Lung (tissue), 12 donors: ENCODE measurements around the gene CADM2. TPM values are rescaled to one million over a fixed set of nuclear protein-coding genes. Genes with fewer than 3 reads are reported as not detected.

ENCODE experiments used
- ATAC-seq: fragments of 200-7000 bp; cut with Tn5 transposase; one replicate; pipeline ENCODE4 v1.9.1; 2020; ENCODE audit warnings: moderate number of reproducible peaks; ENCODE audit not compliant: insufficient read depth, low FRiP score
- DNase-seq, 3 donors: peaks; one replicate each; pipeline ENCODE4 v3.0.0-alpha.2; 2013 to 2017
- H3K27ac ChIP-seq, 2 donors: one replicate each; pipeline ENCODE4 v1.5.1; 2013; ENCODE audit warnings: mild to moderate bottlenecking in 2 of 2, moderate library complexity in 2 of 2, control low read depth in 1 of 2, inconsistent platforms in 1 of 2, low read depth in 1 of 2, low read length in 1 of 2
- H3K27me3 ChIP-seq, 3 donors: one replicate each; pipeline ENCODE4 v1.5.1; 2013; ENCODE audit warnings: low read length in 2 of 3; ENCODE audit not compliant: control insufficient read depth in 3 of 3, insufficient read depth in 3 of 3
- H3K36me3 ChIP-seq, 4 donors: one replicate each; pipeline ENCODE4 v1.5.1; 2013; ENCODE audit warnings: low read length in 4 of 4, mild to moderate bottlenecking in 1 of 4, moderate library complexity in 1 of 4; ENCODE audit not compliant: control insufficient read depth in 4 of 4, insufficient read depth in 4 of 4
- H3K4me1 ChIP-seq, 5 donors: one replicate each; pipeline ENCODE4 v1.5.1; 2013; ENCODE audit warnings: low read length in 5 of 5, mild to moderate bottlenecking in 2 of 5, moderate library complexity in 1 of 5; ENCODE audit not compliant: control insufficient read depth in 5 of 5, insufficient read depth in 5 of 5
- H3K4me3 ChIP-seq: one replicate; pipeline ENCODE4 v1.5.1; 2013; ENCODE audit warnings: mild to moderate bottlenecking, control low read depth, moderate library complexity
- H3K9ac ChIP-seq, 2 donors: one replicate each; pipeline ENCODE4 v1.5.1; 2013; ENCODE audit warnings: low read length in 2 of 2, control low read depth in 1 of 2; ENCODE audit not compliant: insufficient read depth in 1 of 2
- H3K9me3 ChIP-seq, 4 donors: one replicate each; pipeline ENCODE4 v1.5.1; 2013; ENCODE audit warnings: low read length in 3 of 4, mild to moderate bottlenecking in 1 of 4, moderate library complexity in 1 of 4; ENCODE audit not compliant: control insufficient read depth in 4 of 4, insufficient read depth in 3 of 4
- WGBS, 2 donors: extraction: QIAGEN DNeasy Blood & Tissue Kit; methylation state at CpG; one replicate each; pipeline ENCODE4 v1.1.7; 2013; 5-methylcytosine and 5-hydroxymethylcytosine counted together
- polyA plus RNA-seq, 2 donors: library from polyadenylated mRNA; stranded (reverse); fragments of 200-250 nt; gene quantifications; one replicate each; pipeline ENCODE4 v1.2.1, GENCODE V29; 2013
- total RNA-seq, 2 donors: library from RNA; depleted of rRNA in 1 of 2; stranded (reverse); fragments of >200 nt in 1 of 2; gene quantifications; one replicate each; pipeline ENCODE4 v1.2.1, GENCODE V29; 2014 to 2021
- TF ChIP-seq, protein P1 (sequence below): IDR thresholded peaks from 2 replicates; pipeline ENCODE4 v1.5.1; 2012; ENCODE audit warnings: mild to moderate bottlenecking; ENCODE audit errors: control extremely low read depth, extremely low read depth
- donor health status: control.
- donor health status: control.
- donor health status: Bipolar disorder and iron deficiency.
- donor health status: healthy.
- donor health status: DM: yes; HTN: yes; CAD: no.

The CADM2 gene
- total and polyA plus RNA-seq, 4 donors, result 0.14 to 3.3 (median 0.32) TPM

DNA sequence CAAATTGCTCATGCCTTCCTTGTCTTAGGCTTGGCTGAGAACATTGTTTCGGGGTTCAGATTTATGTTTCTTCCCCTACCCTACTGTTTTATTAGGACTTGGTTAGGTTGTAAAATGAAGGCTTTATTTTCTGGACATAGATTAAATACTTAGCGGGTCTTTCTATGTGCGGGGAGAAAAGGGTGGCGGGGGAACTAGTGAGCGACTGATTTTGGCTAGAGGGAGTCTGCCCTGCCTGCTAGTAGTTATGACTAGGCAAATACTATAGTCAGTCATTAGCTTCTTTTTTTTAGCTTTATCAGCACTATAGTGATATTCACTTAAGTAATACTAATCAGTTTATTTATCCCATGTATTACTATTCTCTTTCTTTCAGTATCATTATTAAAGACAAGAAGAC, 3.6 kb downstream of the CADM2 start:
- TF ChIP-seq, protein P1, sequence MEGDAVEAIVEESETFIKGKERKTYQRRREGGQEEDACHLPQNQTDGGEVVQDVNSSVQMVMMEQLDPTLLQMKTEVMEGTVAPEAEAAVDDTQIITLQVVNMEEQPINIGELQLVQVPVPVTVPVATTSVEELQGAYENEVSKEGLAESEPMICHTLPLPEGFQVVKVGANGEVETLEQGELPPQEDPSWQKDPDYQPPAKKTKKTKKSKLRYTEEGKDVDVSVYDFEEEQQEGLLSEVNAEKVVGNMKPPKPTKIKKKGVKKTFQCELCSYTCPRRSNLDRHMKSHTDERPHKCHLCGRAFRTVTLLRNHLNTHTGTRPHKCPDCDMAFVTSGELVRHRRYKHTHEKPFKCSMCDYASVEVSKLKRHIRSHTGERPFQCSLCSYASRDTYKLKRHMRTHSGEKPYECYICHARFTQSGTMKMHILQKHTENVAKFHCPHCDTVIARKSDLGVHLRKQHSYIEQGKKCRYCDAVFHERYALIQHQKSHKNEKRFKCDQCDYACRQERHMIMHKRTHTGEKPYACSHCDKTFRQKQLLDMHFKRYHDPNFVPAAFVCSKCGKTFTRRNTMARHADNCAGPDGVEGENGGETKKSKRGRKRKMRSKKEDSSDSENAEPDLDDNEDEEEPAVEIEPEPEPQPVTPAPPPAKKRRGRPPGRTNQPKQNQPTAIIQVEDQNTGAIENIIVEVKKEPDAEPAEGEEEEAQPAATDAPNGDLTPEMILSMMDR, result no peak
- Histone ChIP-seq H3K4me1 (peaks cover 0 to 24% (median 5%) of the 10 kb centered on the region in 5 donors), H3K27ac (no peak overlapping the region), H3K9me3 (no peaks in the 10 kb centered on the region), H3K9ac (no peak overlapping the region), H3K27me3 (peaks cover 5 to 32% (median 30%) of the 10 kb centered on the region in 3 donors), H3K36me3 (no peaks in the 10 kb centered on the region), H3K4me3 (no peak overlapping the region)
- 91% methylated on average over 5 of the region's 5 CpGs for WGBS, 2 donors
- DNase-seq, result no peak
- ATAC-seq, result no peak

- no peaks in the 10 kb centered on the region for H3K36me3 ChIP-seq
- H3K4me1 ChIP-seq, result peaks cover 0 to 26% (median 5%) of the 10 kb centered on the region in 5 donors
- no peaks in the 10 kb centered on the region for H3K9me3 ChIP-seq
- no peak overlapping the region for H3K27ac ChIP-seq
- DNase-seq (no peak), ATAC-seq (no peak)
- H3K9ac ChIP-seq, result no peak overlapping the region
- 84 to 87% methylated on average over 2 of the region's 2 CpGs for WGBS, 2 donors
- no peak overlapping the region for H3K4me3 ChIP-seq
- TF ChIP-seq, protein P1, result no peak
- H3K27me3 ChIP-seq, result peaks cover 5 to 28% (median 28%) of the 10 kb centered on the region in 3 donors
Observed at GRCh38 chr3:84963137-84963536, 4.3 kb downstream of the CADM2 start.

DNA sequence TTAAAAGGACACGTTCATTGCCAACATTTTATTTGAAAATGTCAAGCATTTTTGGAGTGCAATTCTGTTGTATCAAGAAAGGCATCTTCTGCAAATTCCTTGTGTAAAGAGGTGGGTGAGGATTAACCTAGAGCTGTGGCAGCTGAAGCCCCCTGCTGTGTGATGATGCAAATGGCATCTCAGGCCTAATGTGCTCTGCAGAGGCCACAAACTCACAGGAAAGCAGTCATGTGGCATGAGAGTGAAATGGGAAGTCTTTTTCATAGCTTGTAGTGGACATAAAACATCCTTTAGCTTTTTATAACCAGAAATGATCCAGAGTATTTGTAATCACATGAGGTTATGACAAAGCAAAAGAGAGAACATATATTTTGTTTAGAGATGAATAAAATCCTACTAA, 6.4 kb downstream of the CADM2 start:
- Histone ChIP-seq H3K36me3 (no peaks in the 10 kb centered on the region), H3K4me3 (no peak overlapping the region), H3K27ac (no peak overlapping the region), H3K9ac (no peak overlapping the region), H3K9me3 (no peaks in the 10 kb centered on the region), H3K4me1 (peaks cover 0 to 32% (median 0%) of the 10 kb centered on the region in 5 donors), H3K27me3 (peaks cover 5 to 23% (median 21%) of the 10 kb centered on the region in 3 donors)
- peak in 2 of 3 donors; percentile 39 to 52 for DNase-seq
- 34 to 39% methylated on average over 1 of the region's 1 CpG for WGBS, 2 donors
- TF ChIP-seq, protein P1, result no peak
- ATAC-seq, result no peak
